ENCODE results near the gene MESP2.
"Not testable (repeated sequence)": the region's sequence is repeated elsewhere in the genome, so short reads cannot be mapped to it uniquely, and the experiment has no call there.

MESP2 gene

GRCh38 chr15:89781055-89781454 is 4.9 kb downstream of the MESP2 start:
- DNase-seq (ENCODE audit: low read depth) = no peak

DNA sequence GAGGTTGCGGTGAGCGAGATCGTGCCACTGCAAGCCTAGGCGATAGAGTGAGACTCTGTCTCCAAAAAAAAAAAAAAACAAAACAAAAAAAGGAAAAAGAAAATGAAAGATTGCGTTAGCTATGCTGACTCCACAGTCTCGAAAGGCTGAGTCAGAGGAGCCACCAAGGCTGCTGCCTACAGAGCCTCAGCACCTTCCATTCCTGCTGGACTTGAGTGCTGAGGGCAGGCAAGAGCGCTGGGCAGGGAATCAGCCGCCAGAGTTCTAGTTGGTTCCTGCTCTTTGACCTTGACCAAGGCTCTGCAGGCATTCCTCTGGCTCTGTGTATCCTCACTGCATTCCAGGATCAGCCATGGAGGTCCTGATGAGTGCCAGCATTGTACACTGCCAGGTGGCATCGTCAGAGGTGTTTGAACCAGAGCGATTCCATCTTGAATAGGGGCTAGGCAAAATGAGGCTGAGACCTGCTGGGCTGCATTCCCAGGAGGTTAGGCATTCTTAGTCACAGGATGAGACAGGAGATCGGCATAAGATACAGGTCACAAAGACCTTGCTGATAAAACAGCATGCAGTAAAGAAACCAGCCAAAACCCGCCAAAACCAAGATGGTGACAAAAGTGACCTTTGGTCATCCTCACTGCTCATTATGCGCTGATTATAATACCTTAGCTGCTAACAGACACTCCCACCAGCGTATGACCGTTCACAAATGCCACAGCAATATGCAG is 5.9 kb downstream of the MESP2 start:
- peak; percentile 78 for DNase-seq (ENCODE audit: low read depth)

DNA sequence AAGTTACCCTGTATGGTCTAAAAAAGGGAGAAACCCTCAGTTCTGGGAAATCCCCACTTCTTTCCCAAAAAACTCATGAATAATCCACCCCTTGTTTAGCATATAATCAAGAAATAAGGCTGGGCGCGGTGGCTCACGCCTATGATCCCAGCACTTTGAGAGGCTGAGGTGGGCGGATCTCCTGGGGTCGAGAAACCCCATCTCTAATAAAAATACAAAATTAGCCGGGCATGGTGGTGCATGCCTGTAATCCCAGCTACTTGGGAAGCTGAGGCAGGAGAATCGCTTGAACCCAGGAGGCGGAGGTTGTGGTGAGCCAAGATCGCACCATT is 6.5 kb downstream of the MESP2 start:
- DNase-seq (ENCODE audit: low read depth) = not testable (repeated sequence)

DNA sequence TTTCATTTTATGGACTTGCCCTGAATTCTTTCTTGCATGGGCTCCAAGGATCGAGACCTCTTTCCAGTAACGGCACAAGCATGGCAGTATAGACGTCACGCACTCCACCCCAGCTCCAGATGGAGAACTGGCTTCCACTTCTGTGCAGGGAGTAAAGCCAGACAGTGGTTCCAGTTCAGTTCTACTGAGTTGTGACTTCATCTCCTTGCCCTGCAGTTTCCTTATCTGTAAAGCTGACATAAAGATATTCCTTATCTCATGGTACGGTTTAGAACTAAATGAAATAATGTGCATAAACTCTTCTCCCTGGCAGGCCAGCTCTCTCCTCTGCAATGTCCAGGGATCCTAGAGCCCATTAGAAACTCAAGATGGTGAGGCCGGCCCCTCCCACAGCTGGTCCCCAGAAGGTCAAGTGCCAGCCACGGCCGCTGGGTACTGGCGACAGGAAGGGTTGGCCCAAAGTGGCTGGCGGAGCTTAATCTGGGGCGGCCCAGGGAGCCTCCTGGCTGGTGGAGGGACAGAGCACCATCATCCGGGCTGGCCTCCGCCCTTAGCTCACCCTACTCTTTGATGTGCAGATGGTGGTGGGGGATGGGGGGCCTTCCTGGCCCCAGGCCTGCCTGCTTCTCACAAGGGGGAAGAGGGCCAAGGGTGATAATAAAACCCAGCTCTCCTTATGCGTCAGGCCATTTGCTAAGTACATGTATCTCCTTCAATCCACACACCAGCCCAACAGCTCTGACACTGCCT is 7.2 kb downstream of the MESP2 start:
- no peak for DNase-seq (ENCODE audit: low read depth)

- no peak for DNase-seq (ENCODE audit: low read depth)
These were observed 7.9 kb downstream of the MESP2 start for GRCh38 chr15:89783861-89784685.

DNA sequence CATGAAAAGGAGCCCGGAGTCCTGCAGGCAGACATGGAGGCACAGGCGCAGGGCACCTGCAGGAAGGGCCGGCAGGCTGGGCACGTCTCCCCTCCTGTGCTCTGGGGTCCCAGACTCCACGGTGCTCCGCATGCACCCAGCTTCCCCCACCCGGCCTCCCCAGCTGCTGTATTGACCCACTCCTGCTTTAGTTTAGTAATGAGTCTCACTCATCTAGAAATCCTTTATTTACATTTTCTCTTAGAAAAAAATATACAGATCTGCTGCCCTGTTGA is 8.5 kb downstream of the MESP2 start:
- DNase-seq (ENCODE audit: low read depth) = no peak

- DNase-seq (ENCODE audit: low read depth) = no peak
These were observed 9.1 kb downstream of the MESP2 start for GRCh38 chr15:89785064-89785773.

DNA sequence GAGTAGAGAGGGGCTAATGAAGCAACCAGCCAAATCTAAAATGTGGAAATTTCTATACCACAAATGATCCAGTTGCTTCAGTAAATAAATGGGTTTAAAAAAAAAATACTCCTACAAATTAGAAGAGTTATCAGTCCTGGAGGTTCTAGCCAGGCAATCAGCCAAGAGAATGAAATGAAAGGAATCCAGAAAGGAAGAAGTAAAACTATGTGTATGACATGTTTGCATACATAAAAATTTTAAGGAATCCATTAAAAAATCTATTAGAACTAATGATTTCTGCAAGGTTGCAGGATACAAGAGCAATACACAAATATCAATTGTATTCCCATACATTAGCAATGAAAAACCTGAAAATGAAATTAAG is 9.6 kb downstream of the MESP2 start:
- peak; percentile 73 for DNase-seq (ENCODE audit: low read depth)

- DNase-seq (ENCODE audit: low read depth) = no peak
These were observed 11.8 kb downstream of the MESP2 start for GRCh38 chr15:89787944-89788343.

DNA sequence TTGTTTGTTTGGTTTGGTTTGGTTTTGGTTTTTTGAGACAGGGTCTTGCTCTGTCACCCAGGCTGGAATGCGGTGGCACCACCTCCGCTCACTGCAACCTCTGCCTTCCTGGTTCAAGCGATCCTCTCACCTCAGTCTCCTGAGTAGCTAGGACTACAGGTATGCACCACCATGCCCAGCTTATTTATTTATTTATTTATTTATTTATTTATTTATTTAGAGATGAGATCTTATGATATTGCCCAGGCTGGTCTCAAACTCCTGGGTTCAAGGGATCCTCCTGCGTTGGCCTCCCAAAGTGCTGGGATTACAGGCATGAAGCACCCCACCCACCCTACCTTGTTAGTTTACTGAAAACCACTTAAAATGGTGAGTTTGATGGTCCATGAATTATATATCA is 12.5 kb downstream of the MESP2 start:
- not testable (repeated sequence) for DNase-seq (ENCODE audit: low read depth)

GRCh38 chr15:89790206-89790605 is 14.1 kb downstream of the MESP2 start:
- no peak for DNase-seq (ENCODE audit: low read depth)

DNA sequence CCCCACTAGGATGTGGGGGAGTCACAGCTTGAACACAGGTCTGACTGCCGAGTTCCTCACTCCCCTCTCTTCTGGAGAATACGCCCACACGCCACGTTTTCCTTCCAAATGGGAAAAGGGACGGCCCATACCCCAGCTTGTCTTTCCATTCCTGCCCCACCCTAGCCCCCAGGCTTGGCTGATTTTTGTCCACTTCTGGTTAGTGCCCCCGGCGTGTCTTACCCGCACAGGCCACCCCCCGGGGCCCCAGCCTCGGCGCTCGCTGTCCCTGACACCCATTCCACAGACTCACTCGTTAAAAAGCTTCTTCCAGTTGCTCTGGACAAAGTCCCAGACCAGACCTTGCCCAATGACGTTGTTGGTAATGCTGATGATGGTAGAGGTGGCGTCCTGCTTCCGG is 14.5 kb downstream of the MESP2 start:
- no peak for DNase-seq (ENCODE audit: low read depth)

DNA sequence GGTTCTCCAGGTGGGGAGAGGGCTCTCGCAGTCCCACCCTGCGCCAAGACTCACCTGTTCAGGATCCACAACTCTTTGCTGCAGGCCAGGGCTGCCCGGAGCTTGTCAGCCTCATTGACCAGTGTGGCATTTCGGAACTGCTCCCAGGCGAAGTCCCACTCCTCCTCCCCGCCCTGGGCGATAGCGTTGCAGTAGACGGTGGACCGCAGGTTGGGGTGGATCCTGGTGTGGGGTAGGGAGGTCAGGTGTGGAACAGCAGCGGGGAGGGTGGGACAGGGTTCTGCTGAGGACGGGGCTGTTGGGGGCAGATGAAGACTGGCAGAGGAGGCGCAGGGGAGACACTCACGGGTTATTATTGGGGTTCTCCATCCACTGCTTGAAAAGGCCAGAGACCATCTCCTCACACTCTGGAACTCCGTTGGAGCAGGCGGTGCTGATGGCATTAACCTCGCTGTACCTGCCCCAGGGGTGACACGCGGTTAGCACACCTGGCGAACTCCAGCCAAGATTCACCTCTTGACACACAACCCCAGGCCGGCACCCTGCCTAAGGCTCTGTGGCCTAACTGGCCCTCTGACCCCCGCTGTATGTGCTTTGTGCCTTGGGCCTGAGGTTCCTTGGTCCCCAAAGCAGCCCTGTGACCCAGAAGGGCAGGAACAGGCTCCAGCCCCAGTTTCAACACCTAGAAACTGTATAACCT is 16.1 kb downstream of the MESP2 start:
- no peak for DNase-seq (ENCODE audit: low read depth)

DNA sequence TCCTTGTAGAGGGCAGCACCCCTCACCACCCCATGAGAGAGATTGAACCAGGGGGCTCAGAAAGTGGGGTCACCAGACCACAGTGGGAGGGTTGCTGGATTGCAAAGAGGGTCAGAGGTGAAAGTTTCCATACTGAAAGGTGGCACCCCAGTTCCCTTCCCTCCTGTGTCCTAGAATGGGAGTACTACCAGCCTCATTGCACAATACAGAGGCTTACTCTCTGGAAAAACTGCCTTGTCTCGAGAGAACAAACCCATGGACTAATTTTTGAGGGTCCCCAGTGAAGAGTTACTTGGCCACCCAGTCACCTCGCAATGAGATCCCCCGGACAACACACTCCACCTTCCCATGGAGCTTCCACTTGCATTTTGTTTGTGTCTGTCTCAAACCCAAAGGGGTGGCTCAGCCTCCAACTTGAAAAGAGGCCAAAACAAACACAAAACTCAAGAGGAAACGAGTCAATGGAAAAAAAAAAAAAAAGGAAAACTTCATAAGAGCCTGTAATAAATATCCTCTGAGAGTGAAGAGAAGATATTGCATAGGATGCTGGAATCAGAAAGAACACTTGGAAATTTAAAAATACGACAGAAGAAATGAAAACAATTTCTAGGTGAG is 18.6 kb downstream of the MESP2 start:
- peak; percentile 78 for DNase-seq (ENCODE audit: low read depth)

GRCh38 chr15:89795996-89796395 is 19.9 kb downstream of the MESP2 start:
- DNase-seq (ENCODE audit: low read depth) = no peak

- DNase-seq (ENCODE audit: low read depth) = no peak
These were observed 21.6 kb downstream of the MESP2 start for GRCh38 chr15:89797678-89798201.

DNA sequence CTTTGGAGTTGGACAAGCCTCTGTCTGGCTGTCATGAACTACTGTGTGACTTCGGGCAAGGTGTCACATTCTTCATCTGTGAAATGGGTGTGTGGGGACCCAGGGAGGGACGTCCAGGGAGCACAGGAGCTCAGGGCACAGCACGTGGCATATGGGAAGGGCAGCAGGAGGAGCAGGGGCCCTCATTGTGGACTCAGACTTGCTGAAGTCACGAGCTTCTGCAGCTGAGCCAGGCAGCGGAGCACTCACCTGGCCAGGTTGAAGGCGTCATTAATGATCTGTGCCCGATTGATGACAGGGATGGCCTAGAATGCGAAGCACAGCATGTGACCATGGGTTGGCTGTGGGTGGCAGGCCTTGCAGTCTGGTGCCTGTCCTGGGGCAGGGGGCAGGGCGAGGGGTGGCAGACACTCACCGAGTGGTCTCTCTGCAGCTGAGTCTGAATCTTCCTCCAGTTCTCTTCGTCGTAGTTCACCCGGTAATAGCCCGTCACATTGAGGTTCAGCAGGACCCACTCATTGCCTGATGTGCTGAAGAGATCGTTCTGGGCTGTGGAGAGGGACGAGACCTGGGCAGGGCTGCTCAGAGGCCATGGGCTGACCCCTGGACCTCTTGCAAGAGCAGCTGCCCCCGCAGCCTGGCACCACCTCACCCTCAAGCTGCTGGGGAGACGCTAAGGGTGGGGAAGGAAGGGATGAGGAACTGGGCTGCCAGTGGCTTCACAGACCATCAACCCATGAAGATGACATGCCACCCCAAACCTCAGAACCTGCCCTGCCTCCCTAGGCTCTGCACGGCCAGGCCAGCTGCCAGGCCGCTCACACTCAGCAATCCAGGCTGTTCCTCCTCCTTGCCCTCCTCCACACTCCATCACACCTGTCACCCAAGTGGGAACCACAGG is 23.1 kb downstream of the MESP2 start:
- no peak for DNase-seq (ENCODE audit: low read depth)

DNA sequence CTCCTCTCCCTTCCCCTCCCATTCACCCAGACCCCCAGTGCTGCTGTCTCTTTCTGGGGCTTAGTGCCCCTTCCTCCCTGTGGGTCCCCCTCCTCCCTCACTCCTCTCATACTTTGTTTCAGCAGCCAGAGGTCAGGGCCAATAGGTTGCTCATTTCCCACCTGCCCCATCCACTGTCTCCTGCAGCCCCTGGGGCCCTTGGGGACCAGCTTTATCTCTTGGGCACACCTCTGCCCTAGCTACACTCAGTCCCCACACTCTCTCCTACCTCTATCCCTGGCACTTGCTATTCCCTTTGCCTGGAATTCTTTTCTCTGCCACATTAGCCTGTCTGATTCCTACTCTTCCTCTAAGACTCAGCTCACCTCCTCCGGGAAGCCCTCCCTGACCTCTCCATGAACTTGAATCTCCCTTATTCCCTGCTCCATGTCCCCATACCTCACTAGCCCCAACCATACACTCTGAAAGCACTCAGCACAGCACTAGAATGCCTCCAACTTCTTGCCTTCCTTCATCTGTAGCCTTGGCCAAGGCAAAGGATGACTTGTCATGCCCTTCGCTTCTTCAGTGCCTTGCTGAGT is 23.9 kb downstream of the MESP2 start:
- no peak for DNase-seq (ENCODE audit: low read depth)

GRCh38 chr15:89801471-89802195 is 25.5 kb downstream of the MESP2 start:
- DNase-seq (ENCODE audit: low read depth) = no peak
